Mesenchymal stem cell (in vitro differentiated cells and primary cell): ENCODE measurements around the gene HECTD4.

Experiments used
- DNase-seq: peaks from one replicate; pipeline ENCODE4 v3.0.0-alpha.2; 2013
- H2AFZ ChIP-seq: one replicate; pipeline ENCODE4 v1.6.1; 2013; ENCODE audit warnings: low read depth, mild to moderate bottlenecking, control low read depth, inconsistent platforms, low read length, moderate library complexity
- H2AK5ac ChIP-seq: 2 replicates; pipeline ENCODE4 v1.6.1; 2013; ENCODE audit warnings: low read length, moderate library complexity, mild to moderate bottlenecking, inconsistent platforms; ENCODE audit not compliant: severe bottlenecking
- H2BK120ac ChIP-seq: one replicate; pipeline ENCODE4 v1.6.1; 2013; ENCODE audit warnings: low read depth, mild to moderate bottlenecking, inconsistent platforms, low read length, moderate library complexity
- H2BK12ac ChIP-seq, 2 experiments: one replicate each; pipeline ENCODE4 v1.6.1; 2013; ENCODE audit warnings: inconsistent platforms in 2 of 2, low read length in 2 of 2, mild to moderate bottlenecking in 2 of 2, moderate library complexity in 2 of 2, control low read depth in 1 of 2
- H2BK15ac ChIP-seq: one replicate; pipeline ENCODE4 v1.6.1; 2013; ENCODE audit warnings: mild to moderate bottlenecking, low read depth, inconsistent platforms; ENCODE audit not compliant: poor library complexity, severe bottlenecking
- H2BK5ac ChIP-seq: 2 replicates; pipeline ENCODE4 v1.6.1; 2013; ENCODE audit warnings: low read depth, mild to moderate bottlenecking, low read length, control low read depth, inconsistent platforms; ENCODE audit not compliant: poor library complexity, severe bottlenecking
- H3K14ac ChIP-seq, 2 experiments: one replicate each; pipeline ENCODE4 v1.6.1; 2013; ENCODE audit warnings: inconsistent platforms in 2 of 2, low read length in 2 of 2, control low read depth in 1 of 2, mild to moderate bottlenecking in 1 of 2, moderate library complexity in 1 of 2
- H3K18ac ChIP-seq, 2 experiments: one replicate each; pipeline ENCODE4 v1.6.1; 2013; ENCODE audit warnings: inconsistent platforms in 2 of 2, low read length in 2 of 2, control low read depth in 1 of 2, low read depth in 1 of 2, mild to moderate bottlenecking in 1 of 2
- H3K23ac ChIP-seq, 2 experiments: one replicate each; pipeline ENCODE4 v1.6.1; 2013; ENCODE audit warnings: inconsistent platforms in 2 of 2, low read length in 2 of 2, mild to moderate bottlenecking in 2 of 2, moderate library complexity in 2 of 2, control low read depth in 1 of 2
- H3K27ac ChIP-seq: 2 replicates; pipeline ENCODE4 v1.5.1; 2013; ENCODE audit warnings: mild to moderate bottlenecking, moderate library complexity, low read length, control low read depth, inconsistent platforms; ENCODE audit not compliant: poor library complexity, severe bottlenecking
- H3K27me3 ChIP-seq, 2 experiments: 2 replicates each; pipeline versions ENCODE4 v1.6.1 to v1.7.0; 2013; ENCODE audit warnings: low read length in 2 of 2, mild to moderate bottlenecking in 2 of 2, moderate library complexity in 2 of 2, control low read depth in 1 of 2, inconsistent platforms in 1 of 2; ENCODE audit not compliant: control insufficient read depth in 1 of 2, insufficient read depth in 1 of 2
- H3K36me3 ChIP-seq, 2 experiments: 2 replicates each; pipeline versions ENCODE4 v1.6.1 to v1.7.0; 2013; ENCODE audit warnings: low read length in 2 of 2, control low read depth in 1 of 2, inconsistent platforms in 1 of 2, low read depth in 1 of 2, mild to moderate bottlenecking in 1 of 2; ENCODE audit not compliant: insufficient read depth in 2 of 2, control insufficient read depth in 1 of 2
- H3K4ac ChIP-seq, 2 experiments: one replicate each; pipeline ENCODE4 v1.6.1; 2013; ENCODE audit warnings: inconsistent platforms in 2 of 2, low read length in 2 of 2, mild to moderate bottlenecking in 2 of 2, moderate library complexity in 2 of 2, control low read depth in 1 of 2, low read depth in 1 of 2
- H3K4me1 ChIP-seq: 2 replicates; pipeline ENCODE4 v1.6.1; 2013; ENCODE audit warnings: low read depth, low read length, control low read depth; ENCODE audit not compliant: control insufficient read depth, insufficient read depth
- H3K4me2 ChIP-seq: 2 replicates; pipeline ENCODE4 v1.6.1; 2013; ENCODE audit warnings: low read length, mild to moderate bottlenecking, inconsistent platforms; ENCODE audit not compliant: poor library complexity, severe bottlenecking
- H3K4me3 ChIP-seq, 2 experiments: 2 replicates each; pipeline versions ENCODE4 v1.5.1 to v1.7.0; 2013; ENCODE audit warnings: low read length in 2 of 2, mild to moderate bottlenecking in 2 of 2, control low read depth in 1 of 2, low read depth in 1 of 2; ENCODE audit not compliant: insufficient read depth in 1 of 2
- H3K79me1 ChIP-seq: replicated peaks from 2 replicates; pipeline ENCODE4 v1.6.1; 2013; ENCODE audit warnings: mild to moderate bottlenecking, control low read depth, low read length, inconsistent platforms; ENCODE audit not compliant: poor library complexity, severe bottlenecking
- H3K9ac ChIP-seq: 2 replicates; pipeline ENCODE4 v1.7.0; 2013; ENCODE audit warnings: mild to moderate bottlenecking, low read length, moderate library complexity
- H3K9me3 ChIP-seq: 2 replicates; pipeline ENCODE4 v1.7.0; 2013; ENCODE audit warnings: mild to moderate bottlenecking, low read length; ENCODE audit not compliant: control insufficient read depth
- H4K8ac ChIP-seq: one replicate; pipeline ENCODE4 v1.6.1; 2013; ENCODE audit warnings: inconsistent platforms, mild to moderate bottlenecking, low read length, moderate library complexity
- H4K91ac ChIP-seq: one replicate; pipeline ENCODE4 v1.6.1; 2013; ENCODE audit warnings: mild to moderate bottlenecking, low read length, inconsistent platforms
- WGBS: methylation state at CpG from one replicate; pipeline ENCODE4 v1.1.7; 2013; ENCODE audit warnings: mixed read lengths; 5-methylcytosine and 5-hydroxymethylcytosine counted together

HECTD4 gene

DNA sequence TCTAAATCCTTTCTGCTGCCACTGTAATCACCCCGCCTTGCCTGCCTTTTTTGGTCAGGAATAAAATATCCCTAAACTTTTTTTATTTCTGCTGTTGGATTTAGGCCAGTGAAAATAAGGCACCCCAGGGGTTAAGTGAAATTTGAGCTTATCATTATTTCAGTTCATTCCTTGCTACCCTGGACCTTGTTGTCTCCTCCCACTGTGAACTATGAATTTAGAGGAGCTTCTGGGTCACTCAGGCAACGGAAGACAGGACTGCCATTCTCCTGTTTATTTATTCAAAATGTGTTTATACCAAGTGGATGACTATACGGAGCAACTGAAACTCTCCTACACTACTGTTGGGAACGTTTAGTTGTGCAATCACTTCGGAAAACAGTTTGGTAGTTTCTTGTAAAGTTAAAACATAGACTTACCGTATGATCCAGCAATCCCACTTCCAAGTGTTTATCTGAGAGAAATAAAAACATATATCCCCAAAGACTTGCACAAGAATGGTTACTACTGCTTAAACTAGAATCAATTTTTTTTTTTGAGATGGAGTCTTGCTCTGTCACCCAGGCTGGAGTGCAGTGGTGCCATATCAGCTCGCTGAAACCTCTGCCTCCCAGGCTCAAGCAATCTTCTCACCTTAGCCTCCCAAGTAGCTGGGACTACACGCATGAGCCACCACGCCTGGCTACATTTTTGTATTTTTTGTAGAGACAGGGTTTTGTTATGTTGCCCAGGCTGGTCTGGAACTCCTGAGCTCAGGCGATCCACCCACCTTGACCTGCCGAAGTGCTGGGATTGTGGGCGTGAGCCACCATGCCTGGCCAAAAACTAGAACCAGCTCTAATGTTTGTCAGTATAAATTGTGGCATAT is 259.2 kb downstream of the HECTD4 start:
- H3K27me3 ChIP-seq: no peaks in the 10 kb centered on the region
- no peak overlapping the region for H4K8ac ChIP-seq
- peak overlapping the region; percentile 24 to 73 for H3K4ac ChIP-seq
- peak overlapping the region; percentile 79 to 90 for H3K18ac ChIP-seq
- no peaks in the 10 kb centered on the region for H3K9me3 ChIP-seq
- peaks cover 6% of the 10 kb centered on the region for H3K79me1 ChIP-seq
- no peak overlapping the region for H2AK5ac ChIP-seq
- H2BK15ac ChIP-seq: peak overlapping the region; percentile 93
- DNase-seq: peak; percentile 96
- H3K4me1 ChIP-seq: peaks cover 11% of the 10 kb centered on the region
- H2BK120ac ChIP-seq: peak overlapping the region; percentile 27
- no peak overlapping the region for H3K27ac ChIP-seq
- peak overlapping the region in 1 of 2 experiments; percentile 52 for H3K23ac ChIP-seq
- H3K4me2 ChIP-seq: no peak overlapping the region
- H2BK12ac ChIP-seq: peak overlapping the region; percentile 84 to 90
- 70% methylated on average over 6 of the region's 12 CpGs for WGBS
- H3K36me3 ChIP-seq: no peaks in the 10 kb centered on the region
- no peak overlapping the region for H2BK5ac ChIP-seq
- H4K91ac ChIP-seq: peak overlapping the region; percentile 25
- no peak overlapping the region for H2AFZ ChIP-seq
- H3K14ac ChIP-seq: peak overlapping the region in 1 of 2 experiments; percentile 71
- peak overlapping the region; percentile 67 for H3K9ac ChIP-seq
- H3K4me3 ChIP-seq: peak overlapping the region in 1 of 2 experiments; percentile 10

GRCh38 chr12:112121780-112122565 is 260.3 kb downstream of the HECTD4 start:
- H3K27ac ChIP-seq: no peak overlapping the region
- H2BK15ac ChIP-seq: peak overlapping the region; percentile 52
- peak overlapping the region; percentile 97 to 100 for H2BK12ac ChIP-seq
- H2BK120ac ChIP-seq: peak overlapping the region; percentile 94
- H3K9me3 ChIP-seq: no peaks in the 10 kb centered on the region
- peak overlapping the region; percentile 22 for H2AK5ac ChIP-seq
- peaks cover 12% of the 10 kb centered on the region for H3K4me1 ChIP-seq
- H3K18ac ChIP-seq: peak overlapping the region; percentile 83 to 95
- peak overlapping the region in 1 of 2 experiments; percentile 96 for H3K23ac ChIP-seq
- no peak overlapping the region for H3K4me2 ChIP-seq
- DNase-seq: peak; percentile 89
- peak overlapping the region in 1 of 2 experiments; percentile 15 for H3K14ac ChIP-seq
- no peaks in the 10 kb centered on the region for H3K36me3 ChIP-seq
- peak overlapping the region; percentile 45 to 87 for H3K4ac ChIP-seq
- 87% methylated on average over 11 of the region's 11 CpGs for WGBS
- peak overlapping the region; percentile 74 for H3K9ac ChIP-seq
- peak overlapping the region; percentile 88 for H4K8ac ChIP-seq
- H4K91ac ChIP-seq: peak overlapping the region; percentile 95
- no peaks in the 10 kb centered on the region for H3K27me3 ChIP-seq
- peaks cover 4% of the 10 kb centered on the region for H3K79me1 ChIP-seq
- H3K4me3 ChIP-seq: peak overlapping the region in 1 of 2 experiments; percentile 22
- H2BK5ac ChIP-seq: no peak overlapping the region
- peak overlapping the region; percentile 46 for H2AFZ ChIP-seq

DNA sequence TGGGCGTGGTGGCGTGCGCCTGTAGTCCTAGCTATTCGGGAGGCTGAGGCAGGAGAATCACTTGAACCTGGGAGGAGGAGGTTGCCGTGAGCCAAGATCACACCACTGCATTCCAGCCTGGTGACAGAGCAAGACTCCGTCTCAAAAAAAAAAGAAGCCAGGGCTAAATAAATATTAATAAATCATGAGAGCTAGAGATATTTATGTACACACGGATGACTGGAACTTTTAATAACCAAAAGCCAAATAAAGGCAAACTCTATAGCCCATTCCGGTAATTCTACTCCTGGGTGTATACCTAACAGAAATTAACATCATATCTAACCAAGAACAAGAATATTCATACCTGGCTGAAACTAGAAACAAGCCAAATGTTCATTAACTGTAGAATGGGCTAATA is 264.5 kb downstream of the HECTD4 start:
- H3K4me2 ChIP-seq: no peak overlapping the region
- H3K27ac ChIP-seq: no peak overlapping the region
- H4K8ac ChIP-seq: no peak overlapping the region
- no peaks in the 10 kb centered on the region for H3K79me1 ChIP-seq
- H2BK120ac ChIP-seq: no peak overlapping the region
- H3K9ac ChIP-seq: peak overlapping the region; percentile 73
- no peak overlapping the region for H3K4me3 ChIP-seq
- H3K18ac ChIP-seq: no peak overlapping the region
- DNase-seq: no peak
- H3K9me3 ChIP-seq: no peaks in the 10 kb centered on the region
- H2BK5ac ChIP-seq: no peak overlapping the region
- H4K91ac ChIP-seq: no peak overlapping the region
- H3K27me3 ChIP-seq: no peaks in the 10 kb centered on the region
- H3K14ac ChIP-seq: no peak overlapping the region
- H3K23ac ChIP-seq: no peak overlapping the region
- no peak overlapping the region for H2BK15ac ChIP-seq
- H2AK5ac ChIP-seq: no peak overlapping the region
- no peak overlapping the region for H2AFZ ChIP-seq
- no peak overlapping the region for H3K4ac ChIP-seq
- H3K4me1 ChIP-seq: peaks cover 10% of the 10 kb centered on the region
- no peaks in the 10 kb centered on the region for H3K36me3 ChIP-seq
- H2BK12ac ChIP-seq: no peak overlapping the region
- 82% methylated on average over 5 of the region's 8 CpGs for WGBS
